ENCODE data around the gene HMX3. TPM values are rescaled to one million over a fixed set of nuclear protein-coding genes. Genes with fewer than 3 reads are reported as not detected.

HMX3 gene
- total RNA-seq (2014; rRNA removed; shearing (Covaris generic); ENCODE audit: low replicate concordance): not detected in 2 replicates

GRCh38 chr10:123135415-123136141 lies at the start of gene HMX3:
Gene HMX3, plus strand, starts transcription at chr10:123135970. Its CDS starts 81 bp downstream, at chr10:123136051.
- Histone ChIP-seq H3K4me2 (ENCODE audit: low read depth, low read length, poor library complexity, severe bottlenecking) (no peak within 1 kb of the TSS), H3K4me1 (ENCODE audit: low read length) (no peaks in the 10 kb centered on the region), H3K9me2 (replicated peaks; ENCODE audit: insufficient read depth, low read length) (no peaks in the 10 kb centered on the region), H3K27me3 (ENCODE audit: low read length) (no peaks in the 10 kb centered on the region), H4K20me1 (ENCODE audit: insufficient read depth, low read depth, low read length) (no peaks in the 10 kb centered on the region), H2AFZ (ENCODE audit: low read length) (no peak within 1 kb of the TSS), H3K9ac (ENCODE audit: low read length) (no peak within 1 kb of the TSS), H3K27ac (ENCODE audit: low read length) (no peak within 1 kb of the TSS), H3K79me2 (ENCODE audit: low read length) (no peaks in the 10 kb centered on the region), H3K9me3 (ENCODE audit: low read length) (no peaks in the 10 kb centered on the region), H3K4me3 (ENCODE audit: low read length) (no peak within 1 kb of the TSS), H3K36me3 (ENCODE audit: insufficient read depth, low read length) (no peaks in the 10 kb centered on the region)
- no peak for DNase-seq

GRCh38 chr10:123086281-123086680 lies 49.5 kb upstream of the HMX3 start:
- Histone ChIP-seq H3K27ac (ENCODE audit: low read length) (no peak overlapping the region), H3K79me2 (ENCODE audit: low read length) (no peaks in the 10 kb centered on the region), H4K20me1 (ENCODE audit: insufficient read depth, low read depth, low read length) (no peaks in the 10 kb centered on the region), H3K27me3 (ENCODE audit: low read length) (no peaks in the 10 kb centered on the region), H3K9me2 (replicated peaks; ENCODE audit: insufficient read depth, low read length) (no peaks in the 10 kb centered on the region), H3K9me3 (ENCODE audit: low read length) (no peaks in the 10 kb centered on the region), H3K4me1 (ENCODE audit: low read length) (no peaks in the 10 kb centered on the region), H3K36me3 (ENCODE audit: insufficient read depth, low read length) (no peaks in the 10 kb centered on the region), H2AFZ (ENCODE audit: low read length) (no peak overlapping the region), H3K4me3 (ENCODE audit: low read length) (no peak overlapping the region), H3K4me2 (ENCODE audit: low read depth, low read length, poor library complexity, severe bottlenecking) (no peak overlapping the region), H3K9ac (ENCODE audit: low read length) (no peak overlapping the region)
- DNase-seq: no peak

- no peak overlapping the region for H2AFZ ChIP-seq (ENCODE audit: low read length)
- H4K20me1 ChIP-seq (ENCODE audit: insufficient read depth, low read depth, low read length): no peaks in the 10 kb centered on the region
- H3K9ac ChIP-seq (ENCODE audit: low read length): no peak overlapping the region
- DNase-seq: no peak
- no peaks in the 10 kb centered on the region for H3K36me3 ChIP-seq (ENCODE audit: insufficient read depth, low read length)
- H3K9me3 ChIP-seq (ENCODE audit: low read length): no peaks in the 10 kb centered on the region
- H3K4me3 ChIP-seq (ENCODE audit: low read length): no peak overlapping the region
- H3K9me2 ChIP-seq (replicated peaks; ENCODE audit: insufficient read depth, low read length): no peaks in the 10 kb centered on the region
- H3K4me2 ChIP-seq (ENCODE audit: low read depth, low read length, poor library complexity, severe bottlenecking): no peak overlapping the region
- no peaks in the 10 kb centered on the region for H3K79me2 ChIP-seq (ENCODE audit: low read length)
- no peaks in the 10 kb centered on the region for H3K4me1 ChIP-seq (ENCODE audit: low read length)
- no peaks in the 10 kb centered on the region for H3K27me3 ChIP-seq (ENCODE audit: low read length)
- no peak overlapping the region for H3K27ac ChIP-seq (ENCODE audit: low read length)
Measured at GRCh38 chr10:123087348-123087747, 48.4 kb upstream of the HMX3 start.

- Histone ChIP-seq H4K20me1 (ENCODE audit: insufficient read depth, low read depth, low read length) (no peaks in the 10 kb centered on the region), H3K27ac (ENCODE audit: low read length) (no peak overlapping the region), H3K79me2 (ENCODE audit: low read length) (no peaks in the 10 kb centered on the region), H2AFZ (ENCODE audit: low read length) (no peak overlapping the region), H3K9ac (ENCODE audit: low read length) (no peak overlapping the region), H3K4me1 (ENCODE audit: low read length) (no peaks in the 10 kb centered on the region), H3K36me3 (ENCODE audit: insufficient read depth, low read length) (no peaks in the 10 kb centered on the region), H3K9me3 (ENCODE audit: low read length) (no peaks in the 10 kb centered on the region), H3K9me2 (replicated peaks; ENCODE audit: insufficient read depth, low read length) (no peaks in the 10 kb centered on the region), H3K27me3 (ENCODE audit: low read length) (no peaks in the 10 kb centered on the region), H3K4me2 (ENCODE audit: low read depth, low read length, poor library complexity, severe bottlenecking) (no peak overlapping the region), H3K4me3 (ENCODE audit: low read length) (no peak overlapping the region)
- DNase-seq: no peak
Measured at GRCh38 chr10:123087786-123088185, 48.0 kb upstream of the HMX3 start.

GRCh38 chr10:123092635-123093414 lies 42.9 kb upstream of the HMX3 start:
- no peaks in the 10 kb centered on the region for H3K27me3 ChIP-seq (ENCODE audit: low read length)
- H3K36me3 ChIP-seq (ENCODE audit: insufficient read depth, low read length): no peaks in the 10 kb centered on the region
- H3K9ac ChIP-seq (ENCODE audit: low read length): no peak overlapping the region
- H3K27ac ChIP-seq (ENCODE audit: low read length): no peak overlapping the region
- no peaks in the 10 kb centered on the region for H3K9me2 ChIP-seq (replicated peaks; ENCODE audit: insufficient read depth, low read length)
- H3K4me2 ChIP-seq (ENCODE audit: low read depth, low read length, poor library complexity, severe bottlenecking): no peak overlapping the region
- no peaks in the 10 kb centered on the region for H4K20me1 ChIP-seq (ENCODE audit: insufficient read depth, low read depth, low read length)
- H3K9me3 ChIP-seq (ENCODE audit: low read length): no peaks in the 10 kb centered on the region
- no peak for DNase-seq
- H3K79me2 ChIP-seq (ENCODE audit: low read length): no peaks in the 10 kb centered on the region
- H3K4me3 ChIP-seq (ENCODE audit: low read length): no peak overlapping the region
- H2AFZ ChIP-seq (ENCODE audit: low read length): no peak overlapping the region
- H3K4me1 ChIP-seq (ENCODE audit: low read length): no peaks in the 10 kb centered on the region

GRCh38 chr10:123093489-123093888 lies 42.3 kb upstream of the HMX3 start:
- H3K9me3 ChIP-seq (ENCODE audit: low read length): no peaks in the 10 kb centered on the region
- H3K27me3 ChIP-seq (ENCODE audit: low read length): no peaks in the 10 kb centered on the region
- no peaks in the 10 kb centered on the region for H3K36me3 ChIP-seq (ENCODE audit: insufficient read depth, low read length)
- no peak overlapping the region for H2AFZ ChIP-seq (ENCODE audit: low read length)
- no peaks in the 10 kb centered on the region for H3K4me1 ChIP-seq (ENCODE audit: low read length)
- no peak overlapping the region for H3K4me2 ChIP-seq (ENCODE audit: low read depth, low read length, poor library complexity, severe bottlenecking)
- DNase-seq: no peak
- no peaks in the 10 kb centered on the region for H3K79me2 ChIP-seq (ENCODE audit: low read length)
- no peaks in the 10 kb centered on the region for H4K20me1 ChIP-seq (ENCODE audit: insufficient read depth, low read depth, low read length)
- H3K9me2 ChIP-seq (replicated peaks; ENCODE audit: insufficient read depth, low read length): no peaks in the 10 kb centered on the region
- H3K4me3 ChIP-seq (ENCODE audit: low read length): no peak overlapping the region
- H3K27ac ChIP-seq (ENCODE audit: low read length): no peak overlapping the region
- no peak overlapping the region for H3K9ac ChIP-seq (ENCODE audit: low read length)

GRCh38 chr10:123096452-123096851 lies 39.3 kb upstream of the HMX3 start:
- DNase-seq: no peak

GRCh38 chr10:123097039-123097438 lies 38.7 kb upstream of the HMX3 start:
- Histone ChIP-seq H3K9me2 (replicated peaks; ENCODE audit: insufficient read depth, low read length) (no peaks in the 10 kb centered on the region), H3K9ac (ENCODE audit: low read length) (no peak overlapping the region), H3K4me1 (ENCODE audit: low read length) (no peaks in the 10 kb centered on the region), H3K79me2 (ENCODE audit: low read length) (no peaks in the 10 kb centered on the region), H4K20me1 (ENCODE audit: insufficient read depth, low read depth, low read length) (no peaks in the 10 kb centered on the region), H3K9me3 (ENCODE audit: low read length) (no peaks in the 10 kb centered on the region), H3K4me2 (ENCODE audit: low read depth, low read length, poor library complexity, severe bottlenecking) (no peak overlapping the region), H3K27ac (ENCODE audit: low read length) (no peak overlapping the region), H2AFZ (ENCODE audit: low read length) (no peak overlapping the region), H3K4me3 (ENCODE audit: low read length) (no peak overlapping the region), H3K36me3 (ENCODE audit: insufficient read depth, low read length) (no peaks in the 10 kb centered on the region), H3K27me3 (ENCODE audit: low read length) (no peaks in the 10 kb centered on the region)
- DNase-seq: no peak

More at GRCh38 chr10:123096452-123096851, 39.3 kb upstream of the HMX3 start:
- Histone ChIP-seq H3K27ac (ENCODE audit: low read length) (no peak overlapping the region), H3K4me1 (ENCODE audit: low read length) (no peaks in the 10 kb centered on the region), H3K9me2 (replicated peaks; ENCODE audit: insufficient read depth, low read length) (no peaks in the 10 kb centered on the region), H3K36me3 (ENCODE audit: insufficient read depth, low read length) (no peaks in the 10 kb centered on the region), H3K9me3 (ENCODE audit: low read length) (no peaks in the 10 kb centered on the region), H2AFZ (ENCODE audit: low read length) (no peak overlapping the region), H3K4me3 (ENCODE audit: low read length) (no peak overlapping the region), H3K9ac (ENCODE audit: low read length) (no peak overlapping the region), H4K20me1 (ENCODE audit: insufficient read depth, low read depth, low read length) (no peaks in the 10 kb centered on the region), H3K27me3 (ENCODE audit: low read length) (no peaks in the 10 kb centered on the region), H3K79me2 (ENCODE audit: low read length) (no peaks in the 10 kb centered on the region), H3K4me2 (ENCODE audit: low read depth, low read length, poor library complexity, severe bottlenecking) (no peak overlapping the region)
